DMS153 (cell line): Measurements from ENCODE around the gene MAP1LC3A.
A peak's percentile ranks its signal among the peaks of the same experiment; 100 is the strongest.
"Not testable (repeated sequence)": the region's sequence is repeated elsewhere in the genome, so short reads cannot be mapped to it uniquely, and the experiment has no call there.

Source experiments
- DNase-seq: peaks from one replicate; lab custom pipeline; 2025; lab: John Stamatoyannopoulos, UW

The MAP1LC3A gene

GRCh38 chr20:34558320-34559218, at the start of gene MAP1LC3A:
Gene MAP1LC3A, plus strand, starts transcription at chr20:34558718. Its CDS starts 151 bp downstream, at chr20:34558869.
- peak; percentile 92 for DNase-seq

GRCh38 chr20:34510575-34510974, 47.9 kb upstream of the MAP1LC3A start:
- no peak for DNase-seq

GRCh38 chr20:34511891-34512265, 46.6 kb upstream of the MAP1LC3A start:
- DNase-seq: no peak

GRCh38 chr20:34512266-34512954, 46.1 kb upstream of the MAP1LC3A start:
- DNase-seq: no peak

- DNase-seq: no peak
Measured at GRCh38 chr20:34512955-34513419, 45.5 kb upstream of the MAP1LC3A start.

GRCh38 chr20:34514034-34514433, 44.5 kb upstream of the MAP1LC3A start:
- not testable (repeated sequence) for DNase-seq

GRCh38 chr20:34514897-34515483, 43.5 kb upstream of the MAP1LC3A start:
- no peak for DNase-seq

GRCh38 chr20:34515484-34516246, 42.9 kb upstream of the MAP1LC3A start:
- peak; percentile 55 for DNase-seq

GRCh38 chr20:34516247-34517113, 42.0 kb upstream of the MAP1LC3A start, which contains the start of gene DYNLRB1:
Gene DYNLRB1, plus strand, starts transcription at chr20:34516422. Its CDS starts 37 bp downstream, at chr20:34516459.
- DNase-seq: peak; percentile 86

GRCh38 chr20:34517114-34517505, 41.4 kb upstream of the MAP1LC3A start:
- DNase-seq: no peak

- DNase-seq: not testable (repeated sequence)
Measured at GRCh38 chr20:34518863-34519262, 39.7 kb upstream of the MAP1LC3A start.

- not testable (repeated sequence) for DNase-seq
Measured at GRCh38 chr20:34519841-34520240, 38.7 kb upstream of the MAP1LC3A start.

GRCh38 chr20:34522969-34523871, 35.3 kb upstream of the MAP1LC3A start:
- DNase-seq: no peak

GRCh38 chr20:34524426-34524825, 34.1 kb upstream of the MAP1LC3A start:
- no peak for DNase-seq

GRCh38 chr20:34525342-34525708, 33.2 kb upstream of the MAP1LC3A start:
- DNase-seq: no peak

- peak; percentile 83 for DNase-seq
Measured at GRCh38 chr20:34525709-34526416, 32.7 kb upstream of the MAP1LC3A start.

- no peak for DNase-seq
Measured at GRCh38 chr20:34526466-34526865, 32.1 kb upstream of the MAP1LC3A start.

GRCh38 chr20:34527016-34527415, 31.5 kb upstream of the MAP1LC3A start:
- DNase-seq: no peak

- DNase-seq: no peak
Measured at GRCh38 chr20:34528921-34529297, 29.6 kb upstream of the MAP1LC3A start.
